ENCODE results near the gene IFT74. TPM values are rescaled to one million over a fixed set of nuclear protein-coding genes. Genes with fewer than 3 reads are reported as not detected.

Gene IFT74
- total and polyA plus RNA-seq, 9 of the 15 experiments (the other 6 are each of a cell fraction or from before 2014, with no cell fraction given), result 6.1 to 13.2 (median 9.3) TPM

DNA sequence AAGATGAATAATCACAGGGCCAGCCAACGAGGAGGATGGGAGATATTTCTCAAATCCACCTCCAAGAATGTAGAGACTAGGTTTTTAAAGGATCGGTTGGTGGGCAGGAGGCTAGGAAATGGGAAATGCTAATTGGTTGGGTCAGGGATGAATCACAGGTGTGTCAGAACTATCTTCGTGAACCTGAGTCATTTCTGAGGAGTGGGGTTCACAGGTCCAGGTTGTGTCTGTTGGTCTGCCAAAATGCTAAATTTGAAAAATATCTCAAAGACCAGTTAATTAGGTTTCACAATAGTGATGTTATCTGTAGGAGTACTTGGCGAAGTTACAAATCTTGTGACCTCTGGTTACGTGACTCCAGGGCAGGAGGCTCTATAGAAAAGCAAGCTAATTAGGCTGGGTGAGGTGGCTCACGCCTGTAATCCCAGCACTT lies 6.6 kb upstream of the IFT74 start:
- FAIRE-seq (no peak), DNase-seq (ENCODE audit: extremely low read depth in 1 of 4, low spot score in 3 of 4) (no peak), ATAC-seq (no peak)
- no peak overlapping the region for H3K4me2 ChIP-seq (ENCODE audit: insufficient read depth, low read length)
- no peaks in the 10 kb centered on the region; a peak in 2 of 5 replicates for H3K4me1 ChIP-seq (replicated peaks in 1 of 2; ENCODE audit: control insufficient read depth in 2 of 2, insufficient read depth in 2 of 2, low read length in 2 of 2)
- no peak overlapping the region; a peak in 1 of 4 replicates for H3K9ac ChIP-seq (ENCODE audit: insufficient read depth in 1 of 2, low read depth in 2 of 2, low read length in 2 of 2)
- H3K9me3 ChIP-seq (replicated peaks; ENCODE audit: control insufficient read depth, insufficient read depth, low read depth, low read length), result no peaks in the 10 kb centered on the region
- H3K36me3 ChIP-seq (ENCODE audit: control insufficient read depth, insufficient read depth, low read length), result no peaks in the 10 kb centered on the region
- TF ChIP-seq EZH2 (IDR thresholded peaks at IDR 0.05; ENCODE audit: borderline replicate concordance, low read depth, low read length), result no peak
- TF ChIP-seq, protein P1, sequence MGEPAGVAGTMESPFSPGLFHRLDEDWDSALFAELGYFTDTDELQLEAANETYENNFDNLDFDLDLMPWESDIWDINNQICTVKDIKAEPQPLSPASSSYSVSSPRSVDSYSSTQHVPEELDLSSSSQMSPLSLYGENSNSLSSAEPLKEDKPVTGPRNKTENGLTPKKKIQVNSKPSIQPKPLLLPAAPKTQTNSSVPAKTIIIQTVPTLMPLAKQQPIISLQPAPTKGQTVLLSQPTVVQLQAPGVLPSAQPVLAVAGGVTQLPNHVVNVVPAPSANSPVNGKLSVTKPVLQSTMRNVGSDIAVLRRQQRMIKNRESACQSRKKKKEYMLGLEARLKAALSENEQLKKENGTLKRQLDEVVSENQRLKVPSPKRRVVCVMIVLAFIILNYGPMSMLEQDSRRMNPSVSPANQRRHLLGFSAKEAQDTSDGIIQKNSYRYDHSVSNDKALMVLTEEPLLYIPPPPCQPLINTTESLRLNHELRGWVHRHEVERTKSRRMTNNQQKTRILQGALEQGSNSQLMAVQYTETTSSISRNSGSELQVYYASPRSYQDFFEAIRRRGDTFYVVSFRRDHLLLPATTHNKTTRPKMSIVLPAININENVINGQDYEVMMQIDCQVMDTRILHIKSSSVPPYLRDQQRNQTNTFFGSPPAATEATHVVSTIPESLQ (CRISPR knock-in tag; IDR thresholded peaks at IDR 0.05), result no peak
- no peak for TF ChIP-seq GTF2E2 (tag; IDR thresholded peaks at IDR 0.05)
- TF ChIP-seq CEBPB (tag; IDR thresholded peaks at IDR 0.05), result peak; percentile 69
- TF ChIP-seq RFX7 (CRISPR knock-in tag; IDR thresholded peaks at IDR 0.05), result no peak
- TF ChIP-seq POLR2G (IDR thresholded peaks at IDR 0.05; ENCODE audit: low read depth, low read length), result no peak
- TF ChIP-seq, protein P2, sequence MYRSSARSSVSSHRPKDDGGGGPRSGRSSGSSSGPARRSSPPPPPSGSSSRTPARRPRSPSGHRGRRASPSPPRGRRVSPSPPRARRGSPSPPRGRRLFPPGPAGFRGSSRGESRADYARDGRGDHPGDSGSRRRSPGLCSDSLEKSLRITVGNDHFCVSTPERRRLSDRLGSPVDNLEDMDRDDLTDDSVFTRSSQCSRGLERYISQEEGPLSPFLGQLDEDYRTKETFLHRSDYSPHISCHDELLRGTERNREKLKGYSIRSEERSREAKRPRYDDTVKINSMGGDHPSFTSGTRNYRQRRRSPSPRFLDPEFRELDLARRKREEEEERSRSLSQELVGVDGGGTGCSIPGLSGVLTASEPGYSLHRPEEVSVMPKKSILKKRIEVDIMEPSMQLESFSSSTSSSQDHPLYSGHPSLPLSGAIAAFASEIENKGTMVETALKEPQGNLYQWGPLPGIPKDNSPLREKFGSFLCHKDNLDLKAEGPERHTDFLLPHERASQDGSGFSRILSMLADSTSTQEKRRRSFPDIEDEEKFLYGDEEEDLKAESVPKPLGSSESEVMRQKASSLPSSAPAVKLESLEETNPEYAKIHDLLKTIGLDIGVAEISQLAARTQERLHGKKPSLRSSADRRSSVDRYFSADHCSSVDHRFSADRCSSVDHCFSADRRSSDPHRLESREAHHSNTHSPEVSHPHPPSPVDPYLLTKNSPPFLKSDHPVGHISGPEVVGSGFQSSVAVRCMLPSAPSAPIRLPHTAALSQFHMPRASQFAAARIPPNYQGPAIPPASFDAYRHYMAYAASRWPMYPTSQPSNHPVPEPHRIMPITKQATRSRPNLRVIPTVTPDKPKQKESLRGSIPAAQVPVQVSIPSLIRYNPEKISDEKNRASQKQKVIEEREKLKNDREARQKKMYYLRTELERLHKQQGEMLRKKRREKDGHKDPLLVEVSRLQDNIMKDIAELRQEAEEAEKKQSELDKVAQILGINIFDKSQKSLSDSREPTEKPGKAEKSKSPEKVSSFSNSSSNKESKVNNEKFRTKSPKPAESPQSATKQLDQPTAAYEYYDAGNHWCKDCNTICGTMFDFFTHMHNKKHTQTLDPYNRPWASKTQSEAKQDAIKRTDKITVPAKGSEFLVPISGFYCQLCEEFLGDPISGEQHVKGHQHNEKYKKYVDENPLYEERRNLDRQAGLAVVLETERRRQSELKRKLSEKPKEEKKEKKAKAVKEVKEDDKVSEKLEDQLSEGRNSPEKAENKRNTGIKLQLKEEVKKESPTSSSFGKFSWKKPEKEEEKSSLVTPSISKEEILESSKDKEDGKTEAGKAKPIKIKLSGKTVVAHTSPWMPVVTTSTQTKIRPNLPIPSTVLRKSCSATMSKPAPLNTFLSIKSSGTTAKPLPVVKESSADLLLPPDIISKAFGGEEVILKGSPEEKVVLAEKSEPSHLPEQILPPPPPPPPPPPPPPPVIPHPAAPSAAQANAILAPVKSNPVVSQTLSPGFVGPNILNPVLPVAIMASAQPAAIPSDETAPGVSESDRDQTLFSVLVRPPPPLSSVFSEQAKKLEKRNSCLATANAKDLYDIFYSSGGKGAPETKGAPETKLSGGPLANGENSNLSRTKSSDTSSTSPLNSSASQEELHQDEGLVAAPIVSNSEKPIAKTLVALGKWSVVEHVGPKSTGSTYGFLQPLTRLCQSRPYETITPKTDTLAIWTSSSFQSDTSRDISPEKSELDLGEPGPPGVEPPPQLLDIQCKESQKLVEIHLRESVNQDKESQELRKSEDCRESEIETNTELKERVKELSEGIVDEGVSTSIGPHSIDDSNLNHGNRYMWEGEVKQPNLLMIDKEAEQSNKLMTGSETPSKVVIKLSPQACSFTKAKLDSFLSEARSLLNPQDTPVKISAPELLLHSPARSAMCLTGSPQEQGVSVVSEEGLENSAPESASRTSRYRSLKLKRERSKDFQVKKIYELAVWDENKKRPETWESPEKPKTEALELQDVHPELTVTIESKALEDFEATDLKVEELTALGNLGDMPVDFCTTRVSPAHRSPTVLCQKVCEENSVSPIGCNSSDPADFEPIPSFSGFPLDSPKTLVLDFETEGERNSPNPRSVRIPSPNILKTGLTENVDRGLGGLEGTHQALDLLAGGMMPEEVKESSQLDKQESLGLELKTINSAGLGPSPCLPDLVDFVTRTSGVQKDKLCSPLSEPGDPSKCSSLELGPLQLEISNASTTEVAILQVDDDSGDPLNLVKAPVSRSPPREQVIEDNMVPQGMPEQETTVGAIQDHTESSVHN (IDR thresholded peaks at IDR 0.05; ENCODE audit: borderline replicate concordance in 1 of 2, low read depth in 1 of 2), result no peak
- no peaks in the 10 kb centered on the region for H3K27me3 ChIP-seq (ENCODE audit: control insufficient read depth in 2 of 2, insufficient read depth in 2 of 2, low read length in 2 of 2)
- H3K79me2 ChIP-seq (ENCODE audit: control insufficient read depth, insufficient read depth, low read length), result peaks cover 22% of the 10 kb centered on the region
- ChIA-PET CTCF (ENCODE audit: low intra/inter-chr PET ratio) (no interaction called here), POLR2A (no interaction called here)
- no peaks in the 10 kb centered on the region for H4K20me1 ChIP-seq (replicated peaks; ENCODE audit: control insufficient read depth, insufficient read depth, low read length)
- 0 out of 2 replicates have a peak overlapping the region, but pooled peaks have one; percentile 45 for H2AFZ ChIP-seq (ENCODE audit: low read depth, low read length)
- in situ Hi-C loops (cut with MboI), result no loop called here
- no peaks in the 10 kb centered on the region for H3K9me1 ChIP-seq (ENCODE audit: control insufficient read depth, insufficient read depth, low read length)
- H3K27ac ChIP-seq (ENCODE audit: extremely low read depth, low read depth, low read length), result no peak overlapping the region
- intact Hi-C loops (cut with micrococcal nuclease), result loop anchor here (10.0 kb wide), 1 partner anchor 55 kb away; the partner anchor contains the start of gene CAAP1
- H3K4me3 ChIP-seq, result no peak overlapping the region
- 14% methylated on average over 4 of the region's 6 CpGs for WGBS (ENCODE audit: insufficient coverage, low coverage, missing lambda C conversion rate)
- no TSS peak for BruUV-seq (replicated peaks)
